Measurements from ENCODE around the gene MED12L.

MED12L gene

DNA sequence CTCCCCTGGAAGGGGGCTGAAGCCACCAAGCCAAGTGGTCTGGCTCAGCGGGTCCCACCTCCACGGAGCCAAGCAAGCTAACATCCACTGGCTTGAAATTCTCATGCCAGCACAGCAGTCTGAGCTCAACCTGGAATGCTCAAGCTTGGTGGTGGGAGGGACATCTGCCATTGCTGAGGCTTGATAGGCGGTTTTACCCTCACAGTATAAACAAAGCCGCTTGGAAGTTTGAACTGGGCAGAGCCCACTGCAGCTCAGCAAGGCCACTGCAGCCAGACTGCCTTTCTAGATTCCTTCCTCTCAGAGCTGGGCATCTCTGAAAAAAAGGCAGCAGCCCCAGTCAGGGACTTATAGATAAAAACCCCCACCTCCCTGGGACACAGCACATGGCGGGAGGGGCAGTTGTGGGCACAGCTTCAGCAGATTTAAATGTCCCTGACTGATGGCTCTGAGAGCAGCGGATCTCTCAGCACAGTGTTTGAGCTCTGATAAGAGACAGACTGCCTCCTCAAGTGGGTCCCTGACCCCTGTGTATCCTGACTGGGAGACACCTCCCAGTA is 398.6 kb downstream of the MED12L start:
- in situ Hi-C loops (cut with MboI; ENCODE audit: low sequenced_read_pairs) = no loop called here

Measured in hTERT RPE-1 (cell line).